ENCODE measurements around the gene THRSP. TPM values are rescaled to one million over a fixed set of nuclear protein-coding genes. Genes with fewer than 3 reads are reported as not detected.

The THRSP gene
- total and polyA plus RNA-seq, 10 of the 15 experiments (the other 5 are each of a cell fraction or from before 2014, with no cell fraction given), result 0.18 TPM; not detected in 9

GRCh38 chr11:78079232-78080083 is 15.8 kb downstream of the THRSP start, which contains the start of gene NDUFC2 (continued):
- TF ChIP-seq BCL3 (IDR thresholded peaks at IDR 0.05; ENCODE audit: borderline replicate concordance, insufficient read depth, low read depth, low read length, poor library complexity, severe bottlenecking), result no peak
- no peak for TF ChIP-seq ELK1 (IDR thresholded peaks at IDR 0.05; ENCODE audit: low read depth, low read length)
- TF ChIP-seq, protein P1, sequence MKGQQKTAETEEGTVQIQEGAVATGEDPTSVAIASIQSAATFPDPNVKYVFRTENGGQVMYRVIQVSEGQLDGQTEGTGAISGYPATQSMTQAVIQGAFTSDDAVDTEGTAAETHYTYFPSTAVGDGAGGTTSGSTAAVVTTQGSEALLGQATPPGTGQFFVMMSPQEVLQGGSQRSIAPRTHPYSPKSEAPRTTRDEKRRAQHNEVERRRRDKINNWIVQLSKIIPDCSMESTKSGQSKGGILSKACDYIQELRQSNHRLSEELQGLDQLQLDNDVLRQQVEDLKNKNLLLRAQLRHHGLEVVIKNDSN (IDR thresholded peaks at IDR 0.05; ENCODE audit: borderline replicate concordance, extremely low read length, insufficient read depth, low read depth, low read length), result no peak
- no peak for TF ChIP-seq JUNB (IDR thresholded peaks at IDR 0.05)
- no peak for TF ChIP-seq TBL1XR1 (IDR thresholded peaks at IDR 0.05; ENCODE audit: low read depth, low read length)
- TF ChIP-seq RB1 (IDR thresholded peaks at IDR 0.05; ENCODE audit: borderline replicate concordance), result no peak
- TF ChIP-seq, protein P2, sequence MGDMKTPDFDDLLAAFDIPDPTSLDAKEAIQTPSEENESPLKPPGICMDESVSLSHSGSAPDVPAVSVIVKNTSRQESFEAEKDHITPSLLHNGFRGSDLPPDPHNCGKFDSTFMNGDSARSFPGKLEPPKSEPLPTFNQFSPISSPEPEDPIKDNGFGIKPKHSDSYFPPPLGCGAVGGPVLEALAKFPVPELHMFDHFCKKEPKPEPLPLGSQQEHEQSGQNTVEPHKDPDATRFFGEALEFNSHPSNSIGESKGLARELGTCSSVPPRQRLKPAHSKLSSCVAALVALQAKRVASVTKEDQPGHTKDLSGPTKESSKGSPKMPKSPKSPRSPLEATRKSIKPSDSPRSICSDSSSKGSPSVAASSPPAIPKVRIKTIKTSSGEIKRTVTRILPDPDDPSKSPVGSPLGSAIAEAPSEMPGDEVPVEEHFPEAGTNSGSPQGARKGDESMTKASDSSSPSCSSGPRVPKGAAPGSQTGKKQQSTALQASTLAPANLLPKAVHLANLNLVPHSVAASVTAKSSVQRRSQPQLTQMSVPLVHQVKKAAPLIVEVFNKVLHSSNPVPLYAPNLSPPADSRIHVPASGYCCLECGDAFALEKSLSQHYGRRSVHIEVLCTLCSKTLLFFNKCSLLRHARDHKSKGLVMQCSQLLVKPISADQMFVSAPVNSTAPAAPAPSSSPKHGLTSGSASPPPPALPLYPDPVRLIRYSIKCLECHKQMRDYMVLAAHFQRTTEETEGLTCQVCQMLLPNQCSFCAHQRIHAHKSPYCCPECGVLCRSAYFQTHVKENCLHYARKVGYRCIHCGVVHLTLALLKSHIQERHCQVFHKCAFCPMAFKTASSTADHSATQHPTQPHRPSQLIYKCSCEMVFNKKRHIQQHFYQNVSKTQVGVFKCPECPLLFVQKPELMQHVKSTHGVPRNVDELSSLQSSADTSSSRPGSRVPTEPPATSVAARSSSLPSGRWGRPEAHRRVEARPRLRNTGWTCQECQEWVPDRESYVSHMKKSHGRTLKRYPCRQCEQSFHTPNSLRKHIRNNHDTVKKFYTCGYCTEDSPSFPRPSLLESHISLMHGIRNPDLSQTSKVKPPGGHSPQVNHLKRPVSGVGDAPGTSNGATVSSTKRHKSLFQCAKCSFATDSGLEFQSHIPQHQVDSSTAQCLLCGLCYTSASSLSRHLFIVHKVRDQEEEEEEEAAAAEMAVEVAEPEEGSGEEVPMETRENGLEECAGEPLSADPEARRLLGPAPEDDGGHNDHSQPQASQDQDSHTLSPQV (IDR thresholded peaks at IDR 0.05), result no peak
- no peak for TF ChIP-seq PAX8 (IDR thresholded peaks at IDR 0.05)
- peak; percentile 76; the same call in 1 of the 2 replicates for TF ChIP-seq IRF4 (IDR thresholded peaks at IDR 0.05; ENCODE audit: low read depth, low read length)
- TF ChIP-seq TCF3 (IDR thresholded peaks at IDR 0.05; ENCODE audit: borderline replicate concordance, insufficient read depth, low read depth, low read length), result 0 out of 2 replicates have a peak, but pooled peaks have one; percentile 25
- peak; percentile 55 for TF ChIP-seq BACH1 (IDR thresholded peaks at IDR 0.05; ENCODE audit: borderline replicate concordance)
- peak; percentile 89 for TF ChIP-seq POLR2A (IDR thresholded peaks at IDR 0.05; ENCODE audit: low read depth, low read length)
- TF ChIP-seq NFYA (IDR thresholded peaks at IDR 0.05; ENCODE audit: borderline replicate concordance, low read depth, low read length), result no peak
- no peak for TF ChIP-seq RBBP5 (conservative IDR thresholded peaks at IDR 0.05)
- TF ChIP-seq, protein P3, sequence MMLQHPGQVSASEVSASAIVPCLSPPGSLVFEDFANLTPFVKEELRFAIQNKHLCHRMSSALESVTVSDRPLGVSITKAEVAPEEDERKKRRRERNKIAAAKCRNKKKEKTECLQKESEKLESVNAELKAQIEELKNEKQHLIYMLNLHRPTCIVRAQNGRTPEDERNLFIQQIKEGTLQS (IDR thresholded peaks at IDR 0.05; ENCODE audit: borderline replicate concordance, extremely low read depth, low read depth, low read length), result no peak
- TF ChIP-seq SMAD1 (IDR thresholded peaks at IDR 0.05; ENCODE audit: low read depth, partially characterized antibody), result no peak
- no peak for TF ChIP-seq SREBF2 (IDR thresholded peaks at IDR 0.05; ENCODE audit: low read length)
- TF ChIP-seq ZNF217 (IDR thresholded peaks at IDR 0.05), result no peak
- no peak for TF ChIP-seq SUZ12 (IDR thresholded peaks at IDR 0.05; ENCODE audit: unreplicated experiment)
- peak; percentile 92 for TF ChIP-seq POLR2AphosphoS5 (IDR thresholded peaks at IDR 0.05; ENCODE audit: low read length)
- TF ChIP-seq SREBF1 (IDR thresholded peaks at IDR 0.05; ENCODE audit: low read length), result no peak
- TF ChIP-seq NRF1 (conservative IDR thresholded peaks at IDR 0.05; ENCODE audit: low read depth, low read length), result no peak

Measured in GM12878 (cell line).